Cardiac muscle cell (in vitro differentiated cells and primary cell): Measurements from ENCODE around the gene MAG. TPM values are rescaled to one million over a fixed set of nuclear protein-coding genes. Genes with fewer than 3 reads are reported as not detected.

ENCODE experiments used
- DNase-seq, 2 donors: peaks; one replicate each; pipeline versions ENCODE4 v3.0.0 to v3.0.0-alpha.2; 2010 to 2017; ENCODE audit warnings: low read depth in 1 of 2, low spot score in 1 of 2
- H3K27ac ChIP-seq: fragments of 200-600 bp; sonication (generic); 2 replicates; pipeline ENCODE4 v1.5.1; 2016
- H3K27me3 ChIP-seq: fragments of 200-600 bp; sonication (generic); 2 replicates; pipeline ENCODE4 v1.6.0; 2016; ENCODE audit warnings: control low read depth
- H3K36me3 ChIP-seq: fragments of 200-600 bp; sonication (generic); 2 replicates; pipeline ENCODE4 v1.5.1; 2016; ENCODE audit warnings: control low read depth
- H3K4me1 ChIP-seq: fragments of 200-600 bp; sonication (generic); 2 replicates; pipeline ENCODE4 v1.8.1; 2017; ENCODE audit warnings: low read depth, mild to moderate bottlenecking, mixed run types
- H3K4me3 ChIP-seq: fragments of 200-600 bp; sonication (generic); 2 replicates; pipeline ENCODE4 v1.5.1; 2016; ENCODE audit warnings: mild to moderate bottlenecking
- H3K9me3 ChIP-seq: fragments of 200-600 bp; sonication (generic); 2 replicates; pipeline ENCODE4 v1.5.1; 2017; ENCODE audit warnings: low read depth, mild to moderate bottlenecking, control low read depth
- polyA plus RNA-seq: library from polyadenylated mRNA; unstranded; fragments of >200 nt; fragmentation: Nextera tagmentation; extraction: Ambion mirVana; gene quantifications from 2 replicates; pipeline ENCODE4 v1.2.1, GENCODE V29; 2016
- total RNA-seq: library from RNA; depleted of rRNA; stranded (reverse); fragments of >200 nt; gene quantifications from 2 replicates; pipeline ENCODE4 v1.2.3, GENCODE V29; 2016
- TF ChIP-seq, protein P1 (sequence below): IDR thresholded peaks from 2 replicates; pipeline ENCODE4 v1.5.1; 2012; ENCODE audit warnings: low read depth, mild to moderate bottlenecking, low read length

MAG gene
- total and polyA plus RNA-seq, 2 experiments from 2014 or later = 1.2 to 2.1 TPM

DNA sequence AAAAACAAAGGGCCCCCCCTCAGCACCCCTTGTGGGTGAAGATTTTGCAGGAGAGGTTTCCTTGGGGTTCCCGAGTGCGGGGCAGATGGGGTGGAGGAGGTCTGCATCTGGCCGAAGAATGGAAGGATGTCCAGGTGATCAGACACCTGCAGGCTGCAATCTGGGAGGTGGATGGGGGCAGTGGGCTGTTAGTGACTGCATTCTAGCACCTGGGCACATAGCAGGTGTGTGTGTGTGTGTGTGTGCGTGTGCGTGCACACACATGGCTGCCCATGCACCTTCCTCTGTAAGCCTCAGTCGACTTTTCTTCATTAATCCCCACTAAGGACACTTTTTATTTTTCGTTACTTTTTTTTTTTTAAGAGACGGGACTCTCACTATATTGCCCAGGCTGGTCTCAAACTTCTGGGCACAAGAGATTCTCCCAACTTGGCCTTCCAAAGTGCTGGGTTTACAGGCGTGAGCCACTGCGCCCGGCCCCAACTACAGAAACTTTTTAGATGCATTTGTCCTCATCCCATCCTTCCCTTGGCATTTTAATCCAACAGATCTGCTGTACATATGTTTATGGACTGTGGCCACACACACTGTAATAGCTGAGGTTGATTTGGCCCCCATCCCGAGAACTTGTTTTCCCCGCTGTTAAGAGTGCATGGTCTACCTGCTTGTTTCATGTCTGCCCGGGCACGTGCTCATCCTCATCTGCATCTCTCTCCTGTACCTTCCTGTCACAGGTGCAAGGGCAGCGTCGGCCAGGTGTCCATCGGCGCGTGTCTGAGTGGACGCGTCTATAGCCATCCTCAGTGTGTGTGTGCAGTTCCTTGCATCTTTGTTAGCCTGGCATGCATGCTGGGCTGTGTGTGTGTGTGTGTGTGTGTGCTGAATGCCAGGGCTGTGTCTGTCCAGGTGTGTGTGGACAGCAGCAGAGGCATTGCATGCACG lies 731 bp downstream of the MAG start:
- no peak overlapping the region for H3K27ac ChIP-seq
- H3K27me3 ChIP-seq = no peaks in the 10 kb centered on the region
- DNase-seq = no peak
- TF ChIP-seq, protein P1, sequence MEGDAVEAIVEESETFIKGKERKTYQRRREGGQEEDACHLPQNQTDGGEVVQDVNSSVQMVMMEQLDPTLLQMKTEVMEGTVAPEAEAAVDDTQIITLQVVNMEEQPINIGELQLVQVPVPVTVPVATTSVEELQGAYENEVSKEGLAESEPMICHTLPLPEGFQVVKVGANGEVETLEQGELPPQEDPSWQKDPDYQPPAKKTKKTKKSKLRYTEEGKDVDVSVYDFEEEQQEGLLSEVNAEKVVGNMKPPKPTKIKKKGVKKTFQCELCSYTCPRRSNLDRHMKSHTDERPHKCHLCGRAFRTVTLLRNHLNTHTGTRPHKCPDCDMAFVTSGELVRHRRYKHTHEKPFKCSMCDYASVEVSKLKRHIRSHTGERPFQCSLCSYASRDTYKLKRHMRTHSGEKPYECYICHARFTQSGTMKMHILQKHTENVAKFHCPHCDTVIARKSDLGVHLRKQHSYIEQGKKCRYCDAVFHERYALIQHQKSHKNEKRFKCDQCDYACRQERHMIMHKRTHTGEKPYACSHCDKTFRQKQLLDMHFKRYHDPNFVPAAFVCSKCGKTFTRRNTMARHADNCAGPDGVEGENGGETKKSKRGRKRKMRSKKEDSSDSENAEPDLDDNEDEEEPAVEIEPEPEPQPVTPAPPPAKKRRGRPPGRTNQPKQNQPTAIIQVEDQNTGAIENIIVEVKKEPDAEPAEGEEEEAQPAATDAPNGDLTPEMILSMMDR = no peak
- H3K4me3 ChIP-seq = no peak overlapping the region
- H3K4me1 ChIP-seq = no peaks in the 10 kb centered on the region
- H3K9me3 ChIP-seq = no peaks in the 10 kb centered on the region
- no peaks in the 10 kb centered on the region for H3K36me3 ChIP-seq

DNA sequence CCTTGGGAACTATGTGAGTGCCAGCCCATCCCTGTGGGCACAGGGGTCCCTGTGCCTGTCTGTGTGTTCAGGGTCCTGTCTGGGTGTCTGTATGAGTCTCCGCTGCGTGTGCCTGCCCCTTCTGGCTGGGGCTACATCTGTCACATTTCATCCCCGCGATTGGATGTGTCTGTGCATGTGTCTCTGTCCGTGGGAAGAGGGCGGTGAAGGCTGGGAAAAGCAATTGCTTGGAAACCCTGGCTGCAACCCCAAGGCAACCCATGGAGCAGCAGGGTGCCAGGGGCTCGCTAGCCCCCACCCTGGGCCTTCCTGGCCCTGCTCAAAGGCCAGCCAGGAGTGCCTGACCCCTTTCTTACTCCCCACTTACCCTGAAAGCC lies 1.4 kb downstream of the MAG start:
- Histone ChIP-seq H3K9me3 (no peaks in the 10 kb centered on the region), H3K4me1 (no peaks in the 10 kb centered on the region), H3K36me3 (no peaks in the 10 kb centered on the region), H3K27ac (no peak overlapping the region), H3K4me3 (no peak overlapping the region), H3K27me3 (no peaks in the 10 kb centered on the region)
- TF ChIP-seq, protein P1 = no peak
- DNase-seq = no peak

DNA sequence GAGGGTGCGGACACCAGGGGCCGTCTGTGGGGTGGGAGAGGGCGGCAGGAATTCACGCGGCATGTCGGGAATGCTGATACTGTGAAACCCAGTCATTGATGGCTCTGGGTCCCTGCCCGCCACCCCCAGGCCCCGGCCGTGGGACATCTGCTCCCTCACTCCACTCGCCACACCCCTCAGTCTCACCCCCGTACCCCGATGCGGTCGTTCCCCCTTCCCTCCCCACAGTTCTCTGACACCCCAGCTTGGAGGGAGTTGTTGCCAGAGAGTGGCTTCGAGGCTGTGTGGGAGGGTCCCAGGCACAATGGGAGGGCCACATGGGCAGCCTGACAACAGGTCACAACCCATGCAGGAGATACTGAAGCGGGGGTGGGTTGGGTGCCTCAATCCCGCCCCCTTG lies 1.8 kb downstream of the MAG start:
- no peaks in the 10 kb centered on the region for H3K36me3 ChIP-seq
- H3K4me3 ChIP-seq = no peak overlapping the region
- no peaks in the 10 kb centered on the region for H3K9me3 ChIP-seq
- DNase-seq = no peak
- H3K4me1 ChIP-seq = no peaks in the 10 kb centered on the region
- H3K27me3 ChIP-seq = no peaks in the 10 kb centered on the region
- TF ChIP-seq, protein P1 = no peak
- no peak overlapping the region for H3K27ac ChIP-seq

DNA sequence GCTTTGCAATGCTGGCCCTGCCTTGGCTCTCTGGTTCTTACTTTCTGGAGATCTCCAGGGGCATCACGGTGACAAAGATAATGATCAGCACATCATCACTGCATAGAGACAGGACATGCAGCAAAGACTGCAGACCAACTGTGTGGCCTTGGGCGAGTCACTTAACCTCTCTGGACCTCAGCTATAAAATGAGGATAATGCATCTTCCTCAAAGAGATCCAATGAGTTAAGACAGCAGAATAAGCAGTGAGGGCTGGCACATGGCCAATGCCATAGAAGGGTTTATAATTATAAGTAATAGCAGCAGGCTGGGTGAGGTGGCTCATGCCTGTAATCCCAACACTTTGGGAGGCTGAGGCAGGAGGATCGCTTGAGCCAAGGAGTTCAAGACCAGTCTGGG lies 2.4 kb downstream of the MAG start:
- no peak for DNase-seq
- no peaks in the 10 kb centered on the region for H3K9me3 ChIP-seq
- H3K36me3 ChIP-seq = no peaks in the 10 kb centered on the region
- no peaks in the 10 kb centered on the region for H3K4me1 ChIP-seq
- TF ChIP-seq, protein P1 = no peak
- no peak overlapping the region for H3K27ac ChIP-seq
- no peak overlapping the region for H3K4me3 ChIP-seq
- no peaks in the 10 kb centered on the region for H3K27me3 ChIP-seq

DNA sequence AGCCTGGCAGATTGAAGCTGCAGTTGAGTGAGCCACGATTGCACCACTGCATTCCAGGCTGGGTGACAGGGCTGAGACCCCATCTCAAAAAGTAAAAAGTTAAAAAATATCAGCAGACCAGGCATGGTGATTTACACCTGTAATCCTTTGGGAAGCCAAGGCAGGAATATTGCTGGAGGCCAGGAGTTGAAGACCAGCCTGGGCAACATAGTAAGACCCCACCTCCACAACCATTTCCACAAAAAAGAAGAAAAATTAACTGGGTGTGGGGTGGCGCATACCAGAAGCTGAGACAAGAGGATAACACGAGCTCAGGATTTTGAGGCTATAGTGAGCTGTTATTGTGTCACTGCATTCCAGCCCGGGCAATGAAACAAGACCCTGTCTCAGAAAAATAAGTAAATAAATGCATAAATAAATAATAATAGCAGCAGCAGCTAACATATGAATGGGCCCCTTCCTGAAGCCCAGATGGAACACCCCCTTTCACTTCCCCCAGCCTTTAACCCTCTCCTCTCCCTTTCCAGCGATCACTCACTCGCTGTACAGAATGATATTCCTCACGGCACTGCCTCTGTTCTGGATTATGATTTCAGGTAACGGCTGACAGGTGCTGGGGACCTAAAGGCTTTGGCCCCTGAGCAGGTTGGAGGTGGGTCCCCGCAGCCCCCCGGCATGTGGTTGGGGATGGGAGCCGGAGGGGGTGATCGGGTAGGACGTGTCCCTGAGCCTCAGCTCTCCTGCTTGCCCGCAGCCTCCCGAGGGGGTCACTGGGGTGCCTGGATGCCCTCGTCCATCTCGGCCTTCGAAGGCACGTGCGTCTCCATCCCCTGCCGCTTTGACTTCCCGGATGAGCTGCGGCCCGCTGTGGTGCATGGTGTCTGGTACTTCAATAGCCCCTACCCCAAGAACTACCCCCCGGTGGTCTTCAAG lies 3.2 kb downstream of the MAG start:
- no peaks in the 10 kb centered on the region for H3K36me3 ChIP-seq
- TF ChIP-seq, protein P1 = no peak
- no peak overlapping the region for H3K27ac ChIP-seq
- no peak overlapping the region for H3K4me3 ChIP-seq
- no peaks in the 10 kb centered on the region for H3K9me3 ChIP-seq
- H3K27me3 ChIP-seq = no peaks in the 10 kb centered on the region
- no peak for DNase-seq
- no peaks in the 10 kb centered on the region for H3K4me1 ChIP-seq
